Esophagus squamous epithelium (tissue), 5 donors: Measurements from ENCODE around the gene RNF168. TPM values are rescaled to one million over a fixed set of nuclear protein-coding genes. Genes with fewer than 3 reads are reported as not detected.
"Not testable (repeated sequence)": the region's sequence is repeated elsewhere in the genome, so short reads cannot be mapped to it uniquely, and the experiment has no call there.

Source experiments
- DNase-seq: peaks from one replicate; lab custom pipeline; 2025; lab: John Stamatoyannopoulos, UW
- H3K27ac ChIP-seq, 4 donors: fragments of 200-600 bp; sonication (generic); one replicate each; pipeline ENCODE4 v1.5.1; 2016 to 2019; ENCODE audit warnings: mild to moderate bottlenecking in 1 of 4
- H3K27me3 ChIP-seq, 4 donors: fragments of 200-600 bp; sonication (generic); 1 replicate in 3 of 4; 2 replicates in 1 of 4; pipeline versions ENCODE4 v1.5.1 to v1.6.0; 2017 to 2021; ENCODE audit warnings: antibody characterized with exemption in 1 of 4
- H3K36me3 ChIP-seq, 3 donors: fragments of 200-600 bp; sonication (generic); one replicate each; pipeline ENCODE4 v1.5.1; 2016 to 2019
- H3K4me1 ChIP-seq, 3 donors: fragments of 200-600 bp; sonication (generic); one replicate each; pipeline ENCODE4 v1.5.1; 2017 to 2019
- H3K4me3 ChIP-seq, 4 donors: fragments of 200-600 bp; sonication (generic); 1 replicate in 3 of 4; 2 replicates in 1 of 4; pipeline ENCODE4 v1.5.1; 2016 to 2019; ENCODE audit warnings: mild to moderate bottlenecking in 2 of 4, moderate library complexity in 1 of 4
- H3K9me3 ChIP-seq, 3 donors: fragments of 200-600 bp; sonication (generic); one replicate each; pipeline ENCODE4 v1.5.1; 2016 to 2019
- POLR2A ChIP-seq, 4 donors: fragments of 450-650 bp; IDR thresholded peaks; one replicate each; pipeline ENCODE4 v1.6.1; 2017; ENCODE audit warnings: antibody characterized with exemption in 4 of 4, mild to moderate bottlenecking in 4 of 4, moderate library complexity in 3 of 4
- WGBS, 2 donors: methylation state at CpG; one replicate each; pipeline ENCODE4 v1.1.5; 2018; 5-methylcytosine and 5-hydroxymethylcytosine counted together
- intact Hi-C: fragments of 100-400 bp; cut with DNase I; formaldehyde crosslinking; loops from one replicate; pipeline ENCODE4 v1.15.0; 2022
- total RNA-seq, 4 donors: library from RNA; depleted of rRNA; stranded (reverse); fragments of >200 nt; gene quantifications; one replicate each; pipeline ENCODE4 v1.1.0, GENCODE V29; 2016
- TF ChIP-seq, protein P1 (sequence below), 6 experiments: fragments of 450-650 bp in 4 of 6; fragments of 200-600 bp in 2 of 6; sonication (generic) in 2 of 6; IDR thresholded peaks; one replicate each; pipeline ENCODE4 v1.5.1; 2016 to 2019; ENCODE audit warnings: antibody characterized with exemption in 6 of 6, mild to moderate bottlenecking in 4 of 6, moderate library complexity in 4 of 6
- donor health status: DM: yes; HTN: yes; CAD: no.

RNF168 gene
- total RNA-seq, 4 donors from 2014 or later = 13.0 to 23.8 (median 19.6) TPM

GRCh38 chr3:196486263-196486662 lies 17.3 kb downstream of the RNF168 start:
- H3K36me3 ChIP-seq = peaks cover 3 to 73% (median 34%) of the 10 kb centered on the region in 3 donors
- no peaks in the 10 kb centered on the region for H3K9me3 ChIP-seq
- intact Hi-C loops = no loop called here
- no peak overlapping the region for H3K27ac ChIP-seq
- H3K27me3 ChIP-seq = no peaks in the 10 kb centered on the region
- DNase-seq = no peak
- WGBS, 2 donors = 81 to 87% methylated on average over 4 to 8 of the region's 8 CpGs
- no peak for TF ChIP-seq POLR2A (IDR thresholded peaks at IDR 0.05)
- TF ChIP-seq, protein P1, sequence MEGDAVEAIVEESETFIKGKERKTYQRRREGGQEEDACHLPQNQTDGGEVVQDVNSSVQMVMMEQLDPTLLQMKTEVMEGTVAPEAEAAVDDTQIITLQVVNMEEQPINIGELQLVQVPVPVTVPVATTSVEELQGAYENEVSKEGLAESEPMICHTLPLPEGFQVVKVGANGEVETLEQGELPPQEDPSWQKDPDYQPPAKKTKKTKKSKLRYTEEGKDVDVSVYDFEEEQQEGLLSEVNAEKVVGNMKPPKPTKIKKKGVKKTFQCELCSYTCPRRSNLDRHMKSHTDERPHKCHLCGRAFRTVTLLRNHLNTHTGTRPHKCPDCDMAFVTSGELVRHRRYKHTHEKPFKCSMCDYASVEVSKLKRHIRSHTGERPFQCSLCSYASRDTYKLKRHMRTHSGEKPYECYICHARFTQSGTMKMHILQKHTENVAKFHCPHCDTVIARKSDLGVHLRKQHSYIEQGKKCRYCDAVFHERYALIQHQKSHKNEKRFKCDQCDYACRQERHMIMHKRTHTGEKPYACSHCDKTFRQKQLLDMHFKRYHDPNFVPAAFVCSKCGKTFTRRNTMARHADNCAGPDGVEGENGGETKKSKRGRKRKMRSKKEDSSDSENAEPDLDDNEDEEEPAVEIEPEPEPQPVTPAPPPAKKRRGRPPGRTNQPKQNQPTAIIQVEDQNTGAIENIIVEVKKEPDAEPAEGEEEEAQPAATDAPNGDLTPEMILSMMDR (IDR thresholded peaks at IDR 0.05) = peak in 5 of 6 experiments; percentile 21 to 62 (median 31)
- H3K4me1 ChIP-seq = peaks cover 0 to 9% (median 0%) of the 10 kb centered on the region in 3 donors
- H3K4me3 ChIP-seq = no peak overlapping the region

GRCh38 chr3:196477678-196478077 lies 25.9 kb downstream of the RNF168 start:
- Histone ChIP-seq H3K36me3 (peaks cover under 1 to 99% (median 30%) of the 10 kb centered on the region in 3 donors), H3K27me3 (no peaks in the 10 kb centered on the region), H3K4me1 (no peaks in the 10 kb centered on the region), H3K9me3 (no peaks in the 10 kb centered on the region), H3K4me3 (no peak overlapping the region), H3K27ac (no peak overlapping the region)
- intact Hi-C loops = no loop called here
- DNase-seq = no peak
- WGBS, 2 donors = 94 to 96% methylated on average over 4 of the region's 4 CpGs
- TF ChIP-seq POLR2A (IDR thresholded peaks at IDR 0.05) = no peak
- TF ChIP-seq, protein P1 (IDR thresholded peaks at IDR 0.05) = no peak

- Histone ChIP-seq H3K9me3 (no peaks in the 10 kb centered on the region), H3K27ac (no peak overlapping the region), H3K4me1 (no peaks in the 10 kb centered on the region), H3K4me3 (no peak overlapping the region), H3K27me3 (no peaks in the 10 kb centered on the region), H3K36me3 (peaks cover 10 to 96% (median 34%) of the 10 kb centered on the region in 3 donors)
- DNase-seq = no peak
- intact Hi-C loops = no loop called here
- TF ChIP-seq POLR2A (IDR thresholded peaks at IDR 0.05) = no peak
- TF ChIP-seq, protein P1 (IDR thresholded peaks at IDR 0.05) = no peak
- WGBS, 2 donors = 89 to 92% methylated on average over 8 of the region's 8 CpGs
Observed at GRCh38 chr3:196472286-196472685, 31.3 kb downstream of the RNF168 start.

DNA sequence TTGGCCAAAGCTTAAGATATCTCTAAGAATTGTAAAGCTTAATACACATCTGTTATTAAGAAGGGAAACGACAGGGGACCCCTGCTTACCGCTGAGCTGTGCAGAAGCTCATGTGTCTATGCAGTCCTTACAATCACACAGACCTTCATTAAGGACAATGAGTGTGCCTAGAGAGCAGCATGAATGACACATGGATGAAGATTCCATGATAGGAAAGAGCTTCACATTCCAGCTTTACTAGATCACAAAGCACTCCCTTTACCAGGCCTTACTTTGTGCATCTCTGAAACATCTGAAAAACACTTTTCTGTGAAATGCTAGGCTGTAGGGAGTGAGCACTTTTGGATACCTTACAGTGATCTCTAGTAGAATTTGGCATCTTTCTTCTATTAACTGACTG lies 32.0 kb downstream of the RNF168 start:
- H3K36me3 ChIP-seq = peaks cover 10 to 96% (median 30%) of the 10 kb centered on the region in 3 donors
- TF ChIP-seq, protein P1 (IDR thresholded peaks at IDR 0.05) = no peak
- TF ChIP-seq POLR2A (IDR thresholded peaks at IDR 0.05) = no peak

GRCh38 chr3:196470182-196470581 lies 33.4 kb downstream of the RNF168 start:
- not testable (repeated sequence) for H3K4me1 ChIP-seq
- H3K36me3 ChIP-seq = peaks cover 10 to 84% (median 25%) of the 10 kb centered on the region in 3 donors

More for the DNA sequence above, 32.0 kb downstream of the RNF168 start:
- H3K4me1 ChIP-seq = no peaks in the 10 kb centered on the region
- no peaks in the 10 kb centered on the region for H3K27me3 ChIP-seq
- WGBS, 2 donors = 79 to 91% methylated on average over 2 of the region's 2 CpGs
- intact Hi-C loops = no loop called here
- no peak overlapping the region for H3K4me3 ChIP-seq
- H3K9me3 ChIP-seq = no peaks in the 10 kb centered on the region
- no peak for DNase-seq
- H3K27ac ChIP-seq = no peak overlapping the region

GRCh38 chr3:196463804-196464203 lies 39.8 kb downstream of the RNF168 start:
- H3K4me3 ChIP-seq = no peak overlapping the region
- no peaks in the 10 kb centered on the region for H3K9me3 ChIP-seq
- no peak for DNase-seq
- H3K27me3 ChIP-seq = no peaks in the 10 kb centered on the region
- H3K4me1 ChIP-seq = no peaks in the 10 kb centered on the region
- peaks cover 0 to 32% (median 0%) of the 10 kb centered on the region in 3 donors for H3K36me3 ChIP-seq
- TF ChIP-seq POLR2A (IDR thresholded peaks at IDR 0.05) = no peak
- TF ChIP-seq, protein P1 (IDR thresholded peaks at IDR 0.05) = no peak
- no peak overlapping the region for H3K27ac ChIP-seq
- WGBS, 2 donors = 93 to 100% methylated on average over 3 of the region's 3 CpGs
- intact Hi-C loops = no loop called here

More at GRCh38 chr3:196470182-196470581, 33.4 kb downstream of the RNF168 start:
- H3K27me3 ChIP-seq, H3K27ac ChIP-seq, DNase-seq, H3K9me3 ChIP-seq, H3K4me3 ChIP-seq, intact Hi-C loops: not testable (repeated sequence)
- 91 to 93% methylated on average over 3 of the region's 3 CpGs for WGBS, 2 donors
